IPS-18a (cell line): ENCODE measurements around the gene OR6N1.

Source experiments
- H3K27ac ChIP-seq: one replicate; pipeline ENCODE4 v1.5.1; 2013; ENCODE audit warnings: low read length
- H3K27me3 ChIP-seq: one replicate; pipeline ENCODE4 v1.6.1; 2013; ENCODE audit warnings: mild to moderate bottlenecking, low read length; ENCODE audit not compliant: control insufficient read depth, insufficient read depth
- H3K36me3 ChIP-seq: one replicate; pipeline ENCODE4 v1.6.1; 2013; ENCODE audit warnings: low read depth, low read length; ENCODE audit not compliant: control insufficient read depth
- H3K4me1 ChIP-seq: one replicate; pipeline ENCODE4 v1.6.1; 2013; ENCODE audit warnings: low read depth, low read length; ENCODE audit not compliant: control insufficient read depth
- H3K4me3 ChIP-seq: one replicate; pipeline ENCODE4 v1.5.1; 2013; ENCODE audit warnings: low read length
- H3K9ac ChIP-seq: one replicate; pipeline ENCODE4 v1.6.1; 2013; ENCODE audit warnings: mild to moderate bottlenecking, low read length, moderate library complexity
- H3K9me3 ChIP-seq: one replicate; pipeline ENCODE4 v1.6.1; 2013; ENCODE audit warnings: low read depth, low read length; ENCODE audit not compliant: control insufficient read depth

Gene OR6N1

GRCh38 chr1:158732524-158732923 lies 39.5 kb downstream of the OR6N1 start:
- no peak overlapping the region for H3K27ac ChIP-seq
- H3K27me3 ChIP-seq: no peaks in the 10 kb centered on the region
- no peak overlapping the region for H3K4me3 ChIP-seq
- no peaks in the 10 kb centered on the region for H3K36me3 ChIP-seq
- H3K9ac ChIP-seq: no peak overlapping the region
- H3K4me1 ChIP-seq: no peaks in the 10 kb centered on the region
- no peaks in the 10 kb centered on the region for H3K9me3 ChIP-seq

- H3K27ac ChIP-seq: no peak overlapping the region
- H3K9me3 ChIP-seq: no peaks in the 10 kb centered on the region
- H3K27me3 ChIP-seq: no peaks in the 10 kb centered on the region
- H3K9ac ChIP-seq: no peak overlapping the region
- H3K36me3 ChIP-seq: no peaks in the 10 kb centered on the region
- H3K4me3 ChIP-seq: no peak overlapping the region
- no peaks in the 10 kb centered on the region for H3K4me1 ChIP-seq
These were observed 40.3 kb downstream of the OR6N1 start for GRCh38 chr1:158731707-158732106.

- H3K27me3 ChIP-seq: no peaks in the 10 kb centered on the region
- H3K4me1 ChIP-seq: no peaks in the 10 kb centered on the region
- no peak overlapping the region for H3K4me3 ChIP-seq
- H3K9me3 ChIP-seq: no peaks in the 10 kb centered on the region
- H3K27ac ChIP-seq: no peak overlapping the region
- no peaks in the 10 kb centered on the region for H3K36me3 ChIP-seq
- H3K9ac ChIP-seq: no peak overlapping the region
These were observed 41.5 kb downstream of the OR6N1 start for GRCh38 chr1:158730453-158730852.

- no peak overlapping the region for H3K27ac ChIP-seq
- H3K4me1 ChIP-seq: no peaks in the 10 kb centered on the region
- no peaks in the 10 kb centered on the region for H3K36me3 ChIP-seq
- H3K9ac ChIP-seq: no peak overlapping the region
- no peak overlapping the region for H3K4me3 ChIP-seq
- H3K27me3 ChIP-seq: no peaks in the 10 kb centered on the region
- no peaks in the 10 kb centered on the region for H3K9me3 ChIP-seq
These were observed 43.3 kb downstream of the OR6N1 start for GRCh38 chr1:158728510-158729225.

- H3K9ac ChIP-seq: no peak overlapping the region
- H3K4me1 ChIP-seq: no peaks in the 10 kb centered on the region
- no peaks in the 10 kb centered on the region for H3K27me3 ChIP-seq
- H3K9me3 ChIP-seq: no peaks in the 10 kb centered on the region
- H3K27ac ChIP-seq: no peak overlapping the region
- no peak overlapping the region for H3K4me3 ChIP-seq
- H3K36me3 ChIP-seq: no peaks in the 10 kb centered on the region
These were observed 47.6 kb downstream of the OR6N1 start for GRCh38 chr1:158724442-158724841.

GRCh38 chr1:158720620-158721019 lies 51.4 kb downstream of the OR6N1 start, which contains the start of gene OR6K3:
Gene OR6K3 (minus strand): TSS chr1:158720720. CDS start chr1:158718115, 2,605 bp downstream.
- H3K9ac ChIP-seq: no peak within 1 kb of the TSS
- no peaks in the 10 kb centered on the region for H3K36me3 ChIP-seq
- H3K27me3 ChIP-seq: no peaks in the 10 kb centered on the region
- H3K4me3 ChIP-seq: no peak within 1 kb of the TSS
- no peaks in the 10 kb centered on the region for H3K9me3 ChIP-seq
- H3K27ac ChIP-seq: no peak within 1 kb of the TSS
- H3K4me1 ChIP-seq: no peaks in the 10 kb centered on the region

- Histone ChIP-seq H3K4me3 (no peak overlapping the region), H3K27me3 (no peaks in the 10 kb centered on the region), H3K9ac (no peak overlapping the region), H3K4me1 (no peaks in the 10 kb centered on the region), H3K36me3 (no peaks in the 10 kb centered on the region), H3K9me3 (no peaks in the 10 kb centered on the region), H3K27ac (no peak overlapping the region)
These were observed 52.3 kb downstream of the OR6N1 start for GRCh38 chr1:158719664-158720063.

GRCh38 chr1:158717344-158717743 lies 54.7 kb downstream of the OR6N1 start:
- Histone ChIP-seq H3K4me1 (no peaks in the 10 kb centered on the region), H3K27ac (no peak overlapping the region), H3K27me3 (no peaks in the 10 kb centered on the region), H3K9ac (no peak overlapping the region), H3K4me3 (no peak overlapping the region), H3K36me3 (no peaks in the 10 kb centered on the region), H3K9me3 (no peaks in the 10 kb centered on the region)

- no peak overlapping the region for H3K4me3 ChIP-seq
- no peaks in the 10 kb centered on the region for H3K4me1 ChIP-seq
- no peaks in the 10 kb centered on the region for H3K27me3 ChIP-seq
- H3K36me3 ChIP-seq: no peaks in the 10 kb centered on the region
- H3K9ac ChIP-seq: no peak overlapping the region
- H3K27ac ChIP-seq: no peak overlapping the region
- no peaks in the 10 kb centered on the region for H3K9me3 ChIP-seq
These were observed 55.7 kb downstream of the OR6N1 start for GRCh38 chr1:158716335-158716734.

- no peaks in the 10 kb centered on the region for H3K36me3 ChIP-seq
- H3K4me1 ChIP-seq: no peaks in the 10 kb centered on the region
- H3K27me3 ChIP-seq: no peaks in the 10 kb centered on the region
- no peak overlapping the region for H3K9ac ChIP-seq
- no peak overlapping the region for H3K4me3 ChIP-seq
- no peak overlapping the region for H3K27ac ChIP-seq
- H3K9me3 ChIP-seq: no peaks in the 10 kb centered on the region
These were observed 57.2 kb downstream of the OR6N1 start for GRCh38 chr1:158714754-158715153.
